Measurements from ENCODE around the gene HOXB9. TPM values are rescaled to one million over a fixed set of nuclear protein-coding genes. Genes with fewer than 3 reads are reported as not detected.
A peak's percentile ranks its signal among the peaks of the same experiment; 100 is the strongest.

Gene HOXB9
- total and polyA plus RNA-seq, 2 experiments from 2014 or later = not detected

GRCh38 chr17:48637323-48638260 is 11.4 kb upstream of the HOXB9 start:
- Mint-ChIP-seq H3K9me3 (peaks cover 3% of the 10 kb centered on the region), H3K27me3 (ENCODE audit: insufficient read depth, low read depth, poor library complexity) (peaks cover 100% of the 10 kb centered on the region), H3K36me3 (ENCODE audit: low read depth) (no peaks in the 10 kb centered on the region), H3K4me3 (no peak overlapping the region), H3K27ac (no peak overlapping the region), H3K4me1 (peaks cover 16% of the 10 kb centered on the region)
- peaks cover 21% of the 10 kb centered on the region for H3K4me1 ChIP-seq (ENCODE audit: insufficient read depth)
- H3F3A ChIP-seq (replicated peaks; ENCODE audit: low read depth) = peaks cover 46% of the 10 kb centered on the region
- H2AFZ ChIP-seq = no peak overlapping the region
- no peaks in the 10 kb centered on the region for H3K9me2 ChIP-seq (ENCODE audit: insufficient read depth)
- no peak overlapping the region for H3K27ac ChIP-seq (ENCODE audit: low read depth)
- peaks cover 100% of the 10 kb centered on the region for H3K27me3 ChIP-seq (ENCODE audit: insufficient read depth)
- ATAC-seq (no peak), DNase-seq (ENCODE audit: low spot score) (peak; percentile 1)
- H3K4me3 ChIP-seq = no peak overlapping the region
- no peaks in the 10 kb centered on the region for H3K36me3 ChIP-seq (ENCODE audit: insufficient read depth)
- H4K20me1 ChIP-seq (replicated peaks; ENCODE audit: insufficient read depth) = peaks cover 65% of the 10 kb centered on the region
- TF ChIP-seq EZH2 (IDR thresholded peaks at IDR 0.05; ENCODE audit: low read depth, unreplicated experiment) = peak; percentile 51
- TF ChIP-seq EZH2phosphoT487 (IDR thresholded peaks at IDR 0.05; ENCODE audit: unreplicated experiment) = no peak
- H3K79me2 ChIP-seq (replicated peaks; ENCODE audit: insufficient read depth) = no peaks in the 10 kb centered on the region
- H3K4me2 ChIP-seq = no peak overlapping the region

GRCh38 chr17:48636177-48637018 is 10.2 kb upstream of the HOXB9 start:
- Histone ChIP-seq H2AFZ (no peak overlapping the region), H3K4me2 (peak overlapping the region; percentile 55), H3K9me2 (ENCODE audit: insufficient read depth) (no peaks in the 10 kb centered on the region), H3K79me2 (replicated peaks; ENCODE audit: insufficient read depth) (no peaks in the 10 kb centered on the region), H3K27me3 (ENCODE audit: insufficient read depth) (peaks cover 100% of the 10 kb centered on the region), H3K36me3 (ENCODE audit: insufficient read depth) (no peaks in the 10 kb centered on the region), H3K27ac (ENCODE audit: low read depth) (no peak overlapping the region), H3F3A (replicated peaks; ENCODE audit: low read depth) (peaks cover 47% of the 10 kb centered on the region), H3K4me3 (no peak overlapping the region), H3K4me1 (ENCODE audit: insufficient read depth) (peaks cover 26% of the 10 kb centered on the region), H4K20me1 (replicated peaks; ENCODE audit: insufficient read depth) (peaks cover 76% of the 10 kb centered on the region)
- H3K27ac Mint-ChIP-seq = no peak overlapping the region
- H3K27me3 Mint-ChIP-seq (ENCODE audit: insufficient read depth, low read depth, poor library complexity) = peaks cover 100% of the 10 kb centered on the region
- H3K9me3 Mint-ChIP-seq = peaks cover 3% of the 10 kb centered on the region
- H3K4me3 Mint-ChIP-seq = peak overlapping the region; percentile 23; the same call in 1 of the 3 replicates
- peaks cover 13% of the 10 kb centered on the region for H3K4me1 Mint-ChIP-seq
- ATAC-seq = peak; percentile 78
- no peaks in the 10 kb centered on the region for H3K36me3 Mint-ChIP-seq (ENCODE audit: low read depth)
- TF ChIP-seq CTCF (conservative IDR thresholded peaks at IDR 0.05; ENCODE audit: low read depth in 2 of 2) (peak; percentile 62 to 77), ZNF114 (CRISPR knock-in tag; IDR thresholded peaks at IDR 0.05) (no peak), EZH2 (IDR thresholded peaks at IDR 0.05; ENCODE audit: low read depth, unreplicated experiment) (peak; percentile 82)
- peak; percentile 98 for DNase-seq (ENCODE audit: low spot score)
